ENCODE measurements around the gene HABP2.

The HABP2 gene

DNA sequence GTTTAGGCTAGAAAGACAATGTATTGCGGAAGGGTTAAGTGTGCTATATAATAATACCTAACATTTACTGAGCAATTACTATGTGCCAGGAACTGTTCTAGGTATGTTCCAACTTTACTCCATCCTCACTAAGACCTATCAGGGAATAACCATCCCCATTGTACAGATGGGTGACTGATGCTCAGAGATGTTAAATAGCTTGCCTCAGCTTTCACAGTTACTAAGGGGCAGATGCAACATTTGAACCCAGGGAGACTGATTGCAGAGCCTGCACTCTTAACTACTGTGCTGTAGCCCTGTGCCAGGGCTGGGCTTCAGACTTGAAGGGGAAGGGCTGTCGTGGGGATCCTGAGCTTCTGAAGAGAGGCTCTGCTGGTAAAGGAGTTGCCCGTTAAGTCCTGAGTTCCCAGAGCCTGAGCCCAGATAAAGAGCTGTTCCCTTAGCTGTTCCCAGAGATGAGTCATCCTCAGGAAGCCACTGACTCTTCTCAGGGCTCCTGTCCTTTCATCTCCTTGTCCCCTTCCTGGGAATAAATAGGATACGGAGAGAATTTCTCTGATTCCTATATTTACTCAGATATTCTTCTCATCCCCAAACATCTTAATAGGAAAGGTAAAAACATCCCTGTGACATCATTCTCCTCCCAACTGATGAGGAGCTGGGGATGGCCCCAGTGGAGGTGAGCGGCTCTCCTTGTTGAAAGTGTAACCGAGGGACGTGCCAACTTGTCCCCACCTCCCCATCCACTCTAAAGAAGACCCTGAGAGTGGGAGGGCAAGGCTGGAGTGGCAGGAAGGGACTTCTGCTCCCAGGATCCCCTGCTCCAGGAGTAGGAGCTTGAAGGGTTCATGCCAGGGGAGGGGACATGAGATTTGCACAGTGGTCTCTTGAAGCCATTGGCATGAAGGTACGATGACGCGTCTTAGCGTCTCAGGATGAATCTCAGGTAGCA is 28.0 kb upstream of the HABP2 start:
- H3K27me3 ChIP-seq (ENCODE audit: control insufficient read depth in 2 of 2, insufficient read depth in 2 of 2, low read length in 2 of 2) = no peaks in the 10 kb centered on the region
- no peak overlapping the region for H3K4me3 ChIP-seq (ENCODE audit: low read length in 2 of 2)
- no peak overlapping the region for H3K9ac ChIP-seq (ENCODE audit: low read depth in 1 of 2, low read length in 2 of 2)
- H3K4me1 ChIP-seq (ENCODE audit: control insufficient read depth in 2 of 2, insufficient read depth in 2 of 2, low read length in 2 of 2) = no peaks in the 10 kb centered on the region
- no peaks in the 10 kb centered on the region for H3K36me3 ChIP-seq (ENCODE audit: control insufficient read depth in 2 of 2, insufficient read depth in 2 of 2, low read length in 2 of 2)
- H3K27ac ChIP-seq (ENCODE audit: low read depth in 2 of 2, low read length in 2 of 2) = no peak overlapping the region
- no peaks in the 10 kb centered on the region for H3K9me3 ChIP-seq (ENCODE audit: control insufficient read depth in 2 of 2, low read length in 2 of 2)

DNA sequence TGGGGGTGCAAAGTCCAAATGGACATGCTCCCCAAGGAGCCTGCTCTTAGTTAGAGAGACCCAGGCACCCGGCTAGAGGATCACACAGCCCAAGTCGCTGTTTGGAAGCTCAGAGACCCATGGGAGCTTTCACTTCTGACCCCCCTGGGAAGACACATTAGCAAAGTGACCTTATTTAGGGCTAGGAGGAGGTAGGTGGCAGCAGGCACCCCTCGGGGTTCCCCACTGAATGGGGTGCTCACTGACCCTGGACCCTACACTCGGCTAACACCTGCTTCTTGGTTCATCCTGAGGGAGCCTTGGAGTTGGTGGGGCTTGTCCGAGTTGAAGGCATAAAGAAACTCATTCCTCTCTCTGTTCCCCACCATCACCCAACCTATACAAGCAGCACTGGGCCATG is 27.1 kb upstream of the HABP2 start:
- H3K27me3 ChIP-seq (ENCODE audit: control insufficient read depth in 2 of 2, insufficient read depth in 2 of 2, low read length in 2 of 2) = no peaks in the 10 kb centered on the region
- H3K27ac ChIP-seq (ENCODE audit: low read depth in 2 of 2, low read length in 2 of 2) = no peak overlapping the region
- no peaks in the 10 kb centered on the region for H3K4me1 ChIP-seq (ENCODE audit: control insufficient read depth in 2 of 2, insufficient read depth in 2 of 2, low read length in 2 of 2)
- H3K36me3 ChIP-seq (ENCODE audit: control insufficient read depth in 2 of 2, insufficient read depth in 2 of 2, low read length in 2 of 2) = no peaks in the 10 kb centered on the region
- H3K9me3 ChIP-seq (ENCODE audit: control insufficient read depth in 2 of 2, low read length in 2 of 2) = no peaks in the 10 kb centered on the region
- no peak overlapping the region for H3K9ac ChIP-seq (ENCODE audit: low read depth in 1 of 2, low read length in 2 of 2)
- H3K4me3 ChIP-seq (ENCODE audit: low read length in 2 of 2) = no peak overlapping the region

DNA sequence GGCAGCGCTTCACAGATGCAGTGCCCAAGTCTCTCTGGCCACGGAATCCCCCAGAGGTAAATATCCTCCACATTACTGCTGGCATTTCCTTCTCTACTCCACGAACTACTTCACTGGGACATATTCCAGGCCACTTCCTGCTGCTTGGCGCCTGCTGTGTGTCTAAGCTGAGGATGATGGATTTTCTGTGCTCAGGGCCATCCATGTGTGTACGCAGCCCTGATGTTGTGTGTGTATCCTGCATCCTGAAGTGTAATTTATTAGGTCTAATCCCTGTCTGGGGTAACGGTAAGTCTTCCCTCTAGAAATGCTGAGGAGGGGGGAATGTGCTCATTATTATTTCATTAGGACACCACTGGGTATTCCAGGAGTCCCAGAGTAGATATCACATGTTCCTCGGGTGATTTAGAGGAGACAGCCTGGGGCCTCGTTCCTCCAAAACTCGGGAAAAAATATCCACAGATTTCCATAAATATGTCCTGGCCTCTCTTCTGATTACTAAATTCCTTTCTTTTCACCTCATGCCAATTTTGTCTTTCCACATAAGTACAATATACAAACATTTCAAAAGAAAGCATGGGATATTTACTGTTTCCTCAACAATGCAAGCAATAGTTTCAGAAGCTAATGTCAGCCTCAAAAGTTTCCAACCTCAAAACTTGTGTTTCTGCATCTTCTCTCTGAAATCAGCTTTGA is 25.5 kb upstream of the HABP2 start:
- no peaks in the 10 kb centered on the region for H3K27me3 ChIP-seq (ENCODE audit: control insufficient read depth in 2 of 2, insufficient read depth in 2 of 2, low read length in 2 of 2)
- H3K9me3 ChIP-seq (ENCODE audit: control insufficient read depth in 2 of 2, low read length in 2 of 2) = no peaks in the 10 kb centered on the region
- H3K27ac ChIP-seq (ENCODE audit: low read depth in 2 of 2, low read length in 2 of 2) = no peak overlapping the region
- no peak overlapping the region for H3K9ac ChIP-seq (ENCODE audit: low read depth in 1 of 2, low read length in 2 of 2)
- no peak overlapping the region for H3K4me3 ChIP-seq (ENCODE audit: low read length in 2 of 2)
- no peaks in the 10 kb centered on the region for H3K36me3 ChIP-seq (ENCODE audit: control insufficient read depth in 2 of 2, insufficient read depth in 2 of 2, low read length in 2 of 2)
- no peaks in the 10 kb centered on the region for H3K4me1 ChIP-seq (ENCODE audit: control insufficient read depth in 2 of 2, insufficient read depth in 2 of 2, low read length in 2 of 2)

DNA sequence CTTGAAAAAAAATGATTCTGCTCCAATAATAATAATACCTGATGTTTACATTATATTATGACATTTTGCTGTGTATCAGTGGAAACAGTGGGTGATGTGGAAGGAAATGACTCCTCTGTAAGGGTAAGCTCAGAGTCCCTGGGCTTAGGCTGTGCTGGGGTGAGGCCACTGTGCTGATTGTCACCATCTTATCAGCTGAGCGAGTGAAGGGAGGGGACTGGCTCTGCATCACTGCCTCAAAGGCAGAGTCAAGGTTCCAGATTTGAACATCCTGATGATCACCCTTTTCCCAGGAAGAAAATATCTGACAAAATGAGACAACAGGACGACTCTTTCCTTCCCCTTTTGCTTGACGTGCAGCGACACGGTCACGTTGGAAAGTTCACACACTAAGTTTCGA is 24.0 kb upstream of the HABP2 start:
- no peak overlapping the region for H3K9ac ChIP-seq (ENCODE audit: low read depth in 1 of 2, low read length in 2 of 2)
- H3K27ac ChIP-seq (ENCODE audit: low read depth in 2 of 2, low read length in 2 of 2) = no peak overlapping the region
- H3K27me3 ChIP-seq (ENCODE audit: control insufficient read depth in 2 of 2, insufficient read depth in 2 of 2, low read length in 2 of 2) = no peaks in the 10 kb centered on the region
- H3K9me3 ChIP-seq (ENCODE audit: control insufficient read depth in 2 of 2, low read length in 2 of 2) = no peaks in the 10 kb centered on the region
- no peaks in the 10 kb centered on the region for H3K36me3 ChIP-seq (ENCODE audit: control insufficient read depth in 2 of 2, insufficient read depth in 2 of 2, low read length in 2 of 2)
- H3K4me3 ChIP-seq (ENCODE audit: low read length in 2 of 2) = no peak overlapping the region
- no peaks in the 10 kb centered on the region for H3K4me1 ChIP-seq (ENCODE audit: control insufficient read depth in 2 of 2, insufficient read depth in 2 of 2, low read length in 2 of 2)

DNA sequence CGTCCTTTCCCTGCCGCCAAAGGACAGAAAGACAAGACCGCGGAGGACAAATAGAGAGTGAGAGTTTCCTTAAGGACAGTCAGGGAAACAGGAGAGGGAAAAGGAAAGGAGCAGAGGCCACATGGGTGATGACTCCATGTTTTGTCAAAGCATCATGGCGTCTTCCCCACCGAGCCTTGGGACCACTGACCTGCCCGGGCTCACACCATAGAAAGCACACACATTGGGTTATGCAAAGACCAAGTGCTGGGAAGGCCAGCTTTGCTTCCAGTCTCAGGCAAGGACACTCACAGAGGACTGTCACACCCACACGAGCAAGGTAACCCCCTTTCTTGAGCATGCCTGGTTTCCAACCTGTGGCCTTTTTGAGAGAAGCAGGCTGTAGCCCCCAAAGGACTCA is 23.3 kb upstream of the HABP2 start:
- Histone ChIP-seq H3K4me3 (ENCODE audit: low read length in 2 of 2) (no peak overlapping the region), H3K9me3 (ENCODE audit: control insufficient read depth in 2 of 2, low read length in 2 of 2) (no peaks in the 10 kb centered on the region), H3K9ac (ENCODE audit: low read depth in 1 of 2, low read length in 2 of 2) (no peak overlapping the region), H3K4me1 (ENCODE audit: control insufficient read depth in 2 of 2, insufficient read depth in 2 of 2, low read length in 2 of 2) (no peaks in the 10 kb centered on the region), H3K27me3 (ENCODE audit: control insufficient read depth in 2 of 2, insufficient read depth in 2 of 2, low read length in 2 of 2) (no peaks in the 10 kb centered on the region), H3K27ac (ENCODE audit: low read depth in 2 of 2, low read length in 2 of 2) (no peak overlapping the region), H3K36me3 (ENCODE audit: control insufficient read depth in 2 of 2, insufficient read depth in 2 of 2, low read length in 2 of 2) (no peaks in the 10 kb centered on the region)

DNA sequence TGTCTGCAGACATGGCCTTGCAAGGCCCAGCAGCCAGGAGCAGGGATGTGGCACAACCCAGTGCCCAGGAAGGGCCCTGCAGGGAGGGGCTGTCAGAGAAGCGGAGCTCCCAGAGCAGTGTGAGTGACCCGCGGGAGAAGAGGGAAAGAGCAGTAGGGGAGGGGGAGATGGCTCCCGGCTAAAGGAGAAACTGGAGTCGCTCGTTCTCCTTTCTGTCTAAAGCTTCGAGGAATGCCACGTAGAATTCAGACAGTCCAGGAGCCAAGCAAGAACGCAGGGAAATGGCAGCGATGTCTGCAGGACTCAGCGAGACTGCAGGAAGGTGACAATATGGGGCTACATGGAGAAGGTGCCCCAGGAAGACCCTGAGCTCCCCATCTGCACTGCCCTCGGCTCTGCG is 22.4 kb upstream of the HABP2 start:
- no peaks in the 10 kb centered on the region for H3K4me1 ChIP-seq (ENCODE audit: control insufficient read depth in 2 of 2, insufficient read depth in 2 of 2, low read length in 2 of 2)
- H3K9me3 ChIP-seq (ENCODE audit: control insufficient read depth in 2 of 2, low read length in 2 of 2) = no peaks in the 10 kb centered on the region
- no peak overlapping the region for H3K27ac ChIP-seq (ENCODE audit: low read depth in 2 of 2, low read length in 2 of 2)
- no peak overlapping the region for H3K9ac ChIP-seq (ENCODE audit: low read depth in 1 of 2, low read length in 2 of 2)
- no peak overlapping the region for H3K4me3 ChIP-seq (ENCODE audit: low read length in 2 of 2)
- no peaks in the 10 kb centered on the region for H3K36me3 ChIP-seq (ENCODE audit: control insufficient read depth in 2 of 2, insufficient read depth in 2 of 2, low read length in 2 of 2)
- H3K27me3 ChIP-seq (ENCODE audit: control insufficient read depth in 2 of 2, insufficient read depth in 2 of 2, low read length in 2 of 2) = no peaks in the 10 kb centered on the region

DNA sequence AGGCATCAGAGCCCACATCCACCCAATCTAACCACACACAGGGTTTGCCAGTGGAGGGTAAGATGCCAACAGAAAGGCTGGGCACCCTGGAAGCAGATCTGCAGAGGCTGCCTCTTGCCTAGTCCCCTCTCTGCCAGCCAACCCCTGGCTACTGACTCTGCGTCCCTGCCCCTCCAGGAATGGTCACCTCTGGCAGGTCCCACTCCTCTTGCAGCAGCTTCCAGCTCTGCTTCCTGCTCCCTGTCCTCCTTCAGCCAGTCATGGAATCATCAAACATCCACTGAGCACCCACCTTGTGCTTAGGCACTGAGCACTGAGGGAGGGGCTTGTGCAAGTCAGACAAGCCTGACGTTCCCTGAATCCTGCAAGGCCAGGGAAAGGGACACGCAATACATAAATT is 20.1 kb upstream of the HABP2 start:
- Histone ChIP-seq H3K4me1 (ENCODE audit: control insufficient read depth in 2 of 2, insufficient read depth in 2 of 2, low read length in 2 of 2) (no peaks in the 10 kb centered on the region), H3K27me3 (ENCODE audit: control insufficient read depth in 2 of 2, insufficient read depth in 2 of 2, low read length in 2 of 2) (no peaks in the 10 kb centered on the region), H3K27ac (ENCODE audit: low read depth in 2 of 2, low read length in 2 of 2) (no peak overlapping the region), H3K36me3 (ENCODE audit: control insufficient read depth in 2 of 2, insufficient read depth in 2 of 2, low read length in 2 of 2) (no peaks in the 10 kb centered on the region), H3K4me3 (ENCODE audit: low read length in 2 of 2) (no peak overlapping the region), H3K9ac (ENCODE audit: low read depth in 1 of 2, low read length in 2 of 2) (no peak overlapping the region), H3K9me3 (ENCODE audit: control insufficient read depth in 2 of 2, low read length in 2 of 2) (no peaks in the 10 kb centered on the region)

DNA sequence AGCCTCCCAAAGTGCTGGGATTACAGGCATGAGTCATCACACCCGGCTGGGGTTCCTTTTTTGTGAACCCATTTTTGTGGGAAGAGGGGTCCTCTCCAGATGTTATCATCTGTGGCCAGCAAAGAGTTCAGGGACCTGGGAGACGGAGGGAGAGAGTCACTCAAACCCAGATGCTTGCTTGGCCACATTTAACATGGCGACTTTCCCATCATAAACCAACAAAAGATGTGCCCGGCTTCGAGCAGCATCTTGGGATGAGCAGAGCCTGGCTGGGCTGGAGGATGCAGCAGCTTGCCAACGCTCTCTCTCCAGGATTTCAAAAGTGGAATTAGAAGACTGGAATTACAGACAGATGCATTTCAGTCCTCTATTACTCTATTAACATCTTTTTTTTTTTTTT is 19.1 kb upstream of the HABP2 start:
- Histone ChIP-seq H3K36me3 (ENCODE audit: control insufficient read depth in 2 of 2, insufficient read depth in 2 of 2, low read length in 2 of 2) (no peaks in the 10 kb centered on the region), H3K4me3 (ENCODE audit: low read length in 2 of 2) (no peak overlapping the region), H3K27ac (ENCODE audit: low read depth in 2 of 2, low read length in 2 of 2) (no peak overlapping the region), H3K9ac (ENCODE audit: low read depth in 1 of 2, low read length in 2 of 2) (no peak overlapping the region), H3K9me3 (ENCODE audit: control insufficient read depth in 2 of 2, low read length in 2 of 2) (no peaks in the 10 kb centered on the region), H3K4me1 (ENCODE audit: control insufficient read depth in 2 of 2, insufficient read depth in 2 of 2, low read length in 2 of 2) (no peaks in the 10 kb centered on the region), H3K27me3 (ENCODE audit: control insufficient read depth in 2 of 2, insufficient read depth in 2 of 2, low read length in 2 of 2) (no peaks in the 10 kb centered on the region)

DNA sequence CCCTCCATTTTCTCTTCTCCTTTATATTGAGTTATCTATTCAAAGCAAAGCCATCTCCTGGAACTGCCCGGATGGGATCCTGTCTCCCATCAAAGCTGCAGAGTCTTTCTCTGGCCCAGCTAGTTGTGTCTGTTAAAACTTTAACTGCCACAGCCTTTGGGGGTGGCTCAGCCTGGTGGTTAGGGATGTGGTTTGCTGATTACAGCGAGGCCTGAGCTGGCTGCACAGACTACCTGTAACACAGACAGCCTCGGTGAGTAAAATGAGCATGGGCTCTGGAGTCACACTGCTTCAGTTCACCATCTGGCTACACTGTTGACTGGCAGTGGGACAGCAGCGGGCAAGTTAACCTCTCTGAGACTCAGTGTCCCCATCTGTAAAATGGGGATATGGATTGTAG is 18.4 kb upstream of the HABP2 start:
- no peak overlapping the region for H3K9ac ChIP-seq (ENCODE audit: low read depth in 1 of 2, low read length in 2 of 2)
- no peaks in the 10 kb centered on the region for H3K9me3 ChIP-seq (ENCODE audit: control insufficient read depth in 2 of 2, low read length in 2 of 2)
- no peaks in the 10 kb centered on the region for H3K4me1 ChIP-seq (ENCODE audit: control insufficient read depth in 2 of 2, insufficient read depth in 2 of 2, low read length in 2 of 2)
- H3K27me3 ChIP-seq (ENCODE audit: control insufficient read depth in 2 of 2, insufficient read depth in 2 of 2, low read length in 2 of 2) = no peaks in the 10 kb centered on the region
- H3K27ac ChIP-seq (ENCODE audit: low read depth in 2 of 2, low read length in 2 of 2) = no peak overlapping the region
- H3K4me3 ChIP-seq (ENCODE audit: low read length in 2 of 2) = no peak overlapping the region
- H3K36me3 ChIP-seq (ENCODE audit: control insufficient read depth in 2 of 2, insufficient read depth in 2 of 2, low read length in 2 of 2) = no peaks in the 10 kb centered on the region

DNA sequence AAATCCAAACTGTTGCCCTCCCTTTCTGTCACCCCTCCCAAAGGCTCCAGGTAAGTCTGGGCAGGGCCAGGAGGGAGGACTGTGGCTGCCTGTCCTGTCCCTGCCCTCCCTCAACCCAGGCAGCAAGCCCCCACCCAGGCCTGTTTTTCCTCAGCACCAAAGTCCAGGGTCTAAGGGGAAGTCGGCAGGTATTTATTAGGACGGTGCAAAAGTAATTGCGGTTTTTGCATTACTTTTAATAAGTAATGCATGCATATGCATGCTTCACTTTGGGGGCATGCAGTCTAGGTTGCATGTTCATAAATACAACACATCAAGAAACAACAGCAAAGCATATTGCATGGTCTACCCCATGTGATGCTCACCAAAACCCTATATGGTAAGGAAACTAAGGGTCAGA is 15.2 kb upstream of the HABP2 start:
- no peaks in the 10 kb centered on the region for H3K27me3 ChIP-seq (ENCODE audit: control insufficient read depth in 2 of 2, insufficient read depth in 2 of 2, low read length in 2 of 2)
- no peaks in the 10 kb centered on the region for H3K36me3 ChIP-seq (ENCODE audit: control insufficient read depth in 2 of 2, insufficient read depth in 2 of 2, low read length in 2 of 2)
- no peak overlapping the region for H3K4me3 ChIP-seq (ENCODE audit: low read length in 2 of 2)
- H3K27ac ChIP-seq (ENCODE audit: low read depth in 2 of 2, low read length in 2 of 2) = no peak overlapping the region
- H3K9me3 ChIP-seq (ENCODE audit: control insufficient read depth in 2 of 2, low read length in 2 of 2) = no peaks in the 10 kb centered on the region
- no peaks in the 10 kb centered on the region for H3K4me1 ChIP-seq (ENCODE audit: control insufficient read depth in 2 of 2, insufficient read depth in 2 of 2, low read length in 2 of 2)
- H3K9ac ChIP-seq (ENCODE audit: low read depth in 1 of 2, low read length in 2 of 2) = no peak overlapping the region

All from mucosa of rectum (tissue), 2 donors.